ENCODE measurements around the gene C1orf167. TPM values are rescaled to one million over a fixed set of nuclear protein-coding genes. Genes with fewer than 3 reads are reported as not detected.

C1orf167 gene
- total RNA-seq, 1 donor from 2014 or later, result 0.69 TPM

- no peak for DNase-seq
Observed at GRCh38 chr1:11761285-11761684, 708 bp upstream of the C1orf167 start.

- no peak for DNase-seq
Observed at GRCh38 chr1:11764115-11764514, 2.1 kb downstream of the C1orf167 start.

DNA sequence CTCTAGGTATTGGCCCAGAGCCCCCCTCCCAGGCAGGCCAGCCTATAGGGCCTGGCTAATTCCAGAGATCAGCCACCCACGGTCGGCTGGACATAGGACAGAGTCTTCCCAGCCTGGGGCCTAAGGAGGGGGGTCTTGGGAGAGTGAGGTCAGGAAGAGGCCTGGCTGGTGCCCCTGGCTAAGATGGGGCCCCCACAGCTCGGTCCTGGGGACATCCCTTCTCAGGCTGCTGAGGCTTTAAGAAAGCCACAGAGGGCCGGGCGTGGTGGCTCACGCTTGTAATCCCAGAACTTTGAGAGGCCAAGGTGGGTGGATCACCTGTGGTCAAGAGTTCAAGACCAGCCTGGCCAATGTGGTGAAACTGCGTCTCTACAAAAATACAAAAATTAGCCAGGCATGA is 2.5 kb downstream of the C1orf167 start:
- DNase-seq, result no peak

DNA sequence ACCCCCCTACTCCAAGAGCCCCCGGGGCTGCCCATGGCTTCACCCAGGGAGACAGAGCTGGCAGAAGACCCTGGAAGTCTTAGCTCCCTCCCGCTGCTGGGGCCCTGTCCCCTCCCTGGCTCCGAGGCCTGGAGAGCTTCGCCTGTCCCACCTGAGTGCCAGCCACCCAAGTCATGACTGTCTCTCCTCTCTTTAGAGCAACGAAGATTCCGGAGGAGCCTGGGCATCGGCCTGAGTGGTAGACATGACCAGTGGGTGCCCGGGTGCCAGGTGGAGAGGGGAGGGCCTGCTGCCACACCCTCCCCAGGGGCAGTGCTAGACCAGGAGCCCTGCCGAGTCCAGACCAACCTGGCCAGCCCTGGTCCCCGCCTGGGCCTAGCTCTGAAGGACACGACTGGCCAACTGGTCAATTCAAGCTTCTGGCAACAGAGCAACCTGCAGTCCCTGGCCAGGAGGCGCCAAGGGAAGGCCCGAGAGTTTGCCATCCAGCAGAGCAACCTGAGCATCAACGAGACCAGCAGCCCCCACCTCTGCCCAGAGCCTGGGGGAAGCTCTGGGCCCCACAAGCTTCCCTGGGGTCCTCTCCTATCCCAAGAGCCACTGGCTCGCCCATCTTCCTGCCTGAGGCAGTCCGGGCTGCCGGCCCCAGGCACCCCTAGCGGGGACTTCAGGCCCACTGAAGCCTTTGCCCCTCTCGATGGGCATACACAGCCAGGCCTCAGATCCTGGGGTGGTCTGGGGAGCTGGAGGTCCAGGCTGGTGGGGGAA is 3.9 kb downstream of the C1orf167 start:
- no peak for DNase-seq

- no peak for DNase-seq
Observed at GRCh38 chr1:11766429-11766776, 4.4 kb downstream of the C1orf167 start.

GRCh38 chr1:11767922-11768704 is 6.1 kb downstream of the C1orf167 start:
- no peak for DNase-seq

DNA sequence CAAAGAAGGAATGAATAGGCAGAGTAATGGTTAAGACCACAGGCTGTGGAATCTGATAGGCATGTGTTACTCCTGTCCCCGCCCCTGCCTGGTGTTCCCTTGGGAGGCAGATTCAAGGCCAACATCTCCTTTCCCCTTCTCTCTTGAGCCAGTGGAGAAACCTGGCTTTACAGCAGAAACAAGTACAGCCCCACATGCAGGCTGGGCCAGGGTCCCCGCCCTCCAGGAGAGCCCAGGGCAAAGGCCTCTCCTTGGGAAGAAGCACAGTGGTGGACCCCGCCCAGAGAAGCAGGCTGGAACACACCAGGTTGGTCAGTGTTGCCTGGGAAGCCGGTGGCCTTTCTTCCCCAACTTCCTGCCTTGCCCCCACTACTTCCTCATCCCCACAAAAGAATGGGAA is 6.8 kb downstream of the C1orf167 start:
- no peak for DNase-seq

GRCh38 chr1:11769274-11769673 is 7.3 kb downstream of the C1orf167 start:
- no peak for DNase-seq

DNA sequence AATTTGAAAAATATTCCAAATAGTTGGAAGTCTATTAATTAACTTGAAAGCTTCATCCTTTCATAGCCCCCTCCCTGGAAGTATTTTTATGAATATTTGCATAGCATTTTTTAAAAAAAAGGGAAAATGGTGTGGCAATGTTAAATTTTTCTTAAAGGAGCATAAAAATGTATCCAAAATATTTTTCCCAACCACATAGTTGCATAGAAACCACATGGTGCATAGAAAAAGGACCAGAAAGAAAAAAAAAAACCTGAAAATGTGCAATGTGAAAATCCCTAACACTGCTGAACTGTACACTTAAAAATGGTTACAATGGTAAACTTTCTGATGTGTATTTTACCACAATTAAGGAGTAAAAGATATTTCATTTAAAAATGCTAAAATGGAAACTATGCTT is 8.0 kb downstream of the C1orf167 start:
- DNase-seq, result no peak

DNA sequence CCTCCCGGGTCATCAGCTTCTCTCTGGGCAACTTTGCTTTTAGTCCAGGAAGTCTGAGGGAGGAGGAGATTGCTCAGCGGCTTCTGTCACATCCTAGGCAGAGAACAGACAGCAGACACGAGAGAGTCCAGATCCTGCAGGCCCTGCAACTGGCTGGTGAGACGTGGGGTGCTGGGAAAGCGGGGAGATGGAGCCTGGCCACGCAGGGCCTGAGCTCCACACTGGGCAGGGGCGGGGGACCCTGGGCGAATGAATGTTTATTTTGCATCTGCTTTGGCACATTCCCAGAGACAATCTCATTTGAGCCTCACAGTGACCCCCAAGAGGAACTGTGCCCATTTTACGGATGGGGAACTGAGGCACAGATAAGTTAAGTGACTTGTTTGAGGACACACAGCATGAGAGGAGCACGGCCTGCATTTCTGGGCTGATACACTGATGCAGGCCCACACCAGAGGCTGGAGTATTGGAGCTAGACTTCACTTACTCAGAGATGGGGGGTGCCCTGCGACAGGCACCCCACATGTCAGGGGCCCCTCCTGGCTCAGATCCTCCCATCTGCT is 9.6 kb downstream of the C1orf167 start:
- DNase-seq, result no peak

GRCh38 chr1:11772458-11772857 is 10.5 kb downstream of the C1orf167 start:
- no peak for DNase-seq

- DNase-seq, result no peak
Observed at GRCh38 chr1:11774753-11775152, 12.8 kb downstream of the C1orf167 start.

GRCh38 chr1:11777658-11778322 is 15.8 kb downstream of the C1orf167 start:
- DNase-seq, result no peak

DNA sequence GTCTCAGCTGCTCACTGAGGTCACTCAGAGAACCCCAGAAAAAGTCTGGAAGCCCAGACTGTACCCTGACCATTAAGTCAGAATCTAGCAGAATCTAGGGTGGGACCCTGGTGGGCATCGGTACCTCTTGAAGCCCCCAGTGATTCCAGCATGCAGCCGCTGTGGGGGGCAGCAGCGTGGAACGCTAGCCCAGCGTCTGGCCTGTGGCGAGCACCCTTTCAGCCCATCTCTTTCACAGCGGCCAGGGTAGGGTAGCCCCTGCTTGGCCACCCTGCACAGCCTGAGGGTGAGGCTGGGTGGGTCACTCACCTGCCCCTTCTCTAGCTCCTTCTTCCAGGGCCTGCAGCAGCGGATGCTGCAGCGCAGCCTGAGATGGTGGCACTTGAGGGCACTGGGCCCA is 16.3 kb downstream of the C1orf167 start:
- DNase-seq, result no peak

GRCh38 chr1:11778844-11779623 is 17.0 kb downstream of the C1orf167 start:
- no peak for DNase-seq

DNA sequence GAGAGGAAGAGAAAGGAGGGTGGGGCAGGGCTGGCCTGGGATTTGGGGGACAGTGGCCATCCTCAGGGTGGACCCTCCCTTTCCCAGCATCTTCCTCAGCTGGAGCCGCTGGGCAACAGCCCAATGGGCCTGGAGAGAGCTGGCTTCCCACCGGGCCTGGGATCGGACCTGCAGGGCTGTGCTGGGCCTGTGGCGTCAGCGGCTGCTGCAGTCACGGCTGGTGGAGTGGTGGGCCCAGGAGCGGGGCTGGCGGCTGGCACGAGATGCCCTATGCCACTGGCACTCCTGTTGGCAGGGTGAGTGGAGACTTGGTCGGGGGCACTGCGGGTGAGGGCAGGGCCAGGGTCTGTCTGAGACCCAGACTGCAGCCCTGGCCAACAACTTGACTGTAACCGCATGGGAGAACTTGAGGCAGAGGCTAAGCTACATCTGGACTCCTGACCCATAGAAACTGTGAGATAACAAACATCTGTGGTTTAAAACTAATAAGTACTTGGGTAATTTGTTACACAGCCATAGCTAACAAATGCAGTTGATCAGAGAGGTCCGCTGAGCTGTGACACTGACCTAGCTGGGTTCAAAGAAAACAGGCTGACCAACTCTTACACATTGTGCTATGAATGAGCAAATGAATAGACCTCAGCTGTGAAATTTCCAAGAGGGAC is 17.9 kb downstream of the C1orf167 start:
- no peak for DNase-seq

DNA sequence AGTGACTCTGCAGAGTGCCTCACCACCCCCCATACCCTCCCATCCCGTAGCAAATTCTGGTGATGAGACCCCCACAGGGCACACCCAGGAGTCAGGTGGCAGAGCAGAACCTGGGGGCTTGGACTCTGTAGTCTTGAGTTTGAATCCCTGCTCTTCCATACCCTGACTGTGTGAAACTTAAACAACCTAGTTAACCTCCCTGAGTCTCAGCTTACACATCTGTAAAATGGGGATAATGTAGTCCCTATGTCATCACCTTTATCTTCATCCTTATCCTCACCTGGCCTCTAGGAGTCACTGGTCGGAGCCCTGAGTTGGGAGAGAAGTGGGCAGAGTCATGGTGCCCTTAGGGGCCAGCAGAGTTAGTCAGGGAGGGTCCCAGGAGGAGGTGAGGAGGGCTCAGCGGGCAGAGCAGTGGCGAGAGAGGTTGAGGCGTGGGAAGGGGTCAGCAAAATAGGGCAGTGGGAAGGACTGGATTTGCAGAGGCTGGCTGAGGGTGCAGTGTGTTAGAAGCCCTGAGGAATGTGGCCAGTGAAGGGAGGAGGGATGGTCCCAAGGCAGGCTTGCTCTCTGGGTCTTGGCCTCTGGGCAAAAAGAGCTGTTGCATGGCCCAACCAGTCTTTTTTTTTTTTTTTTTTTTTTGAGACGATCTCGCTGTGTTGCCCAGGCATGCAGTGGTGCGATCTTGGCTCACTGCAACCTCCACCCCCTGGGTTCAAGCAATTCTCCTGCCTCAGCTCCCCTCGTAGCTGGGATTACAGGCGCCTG is 18.6 kb downstream of the C1orf167 start:
- DNase-seq, result no peak

GRCh38 chr1:11781297-11781696 is 19.3 kb downstream of the C1orf167 start:
- no peak for DNase-seq

GRCh38 chr1:11782127-11782708 is 20.2 kb downstream of the C1orf167 start:
- DNase-seq, result no peak

DNA sequence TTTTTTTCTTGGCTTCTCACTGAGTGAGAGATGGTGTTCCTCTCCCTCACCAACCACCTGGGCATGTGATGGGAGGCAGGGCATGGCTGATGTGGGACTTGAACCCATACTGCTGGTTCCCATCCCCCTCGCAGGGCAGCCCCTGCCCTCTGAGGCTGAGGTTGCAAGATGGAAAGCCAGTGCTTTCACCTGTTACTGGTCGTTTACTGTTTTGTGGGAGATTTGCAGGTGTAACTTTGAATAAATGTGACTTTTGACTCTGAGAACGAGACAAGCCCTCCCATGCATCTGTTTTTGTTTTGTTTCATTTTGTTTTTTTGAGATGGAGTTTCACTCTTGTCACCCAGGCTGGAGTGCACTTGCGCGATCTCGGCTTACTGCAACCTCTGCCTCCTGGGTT is 21.6 kb downstream of the C1orf167 start:
- no peak for DNase-seq

Data from skin of body (tissue), 2 donors.